Activated T-helper 2 cell treated with anti-CD3 and anti-CD28 coated beads, Interferon-gamma antibody, Interleukin-2, Interleukin-4, amounts not matched to agents 10 μg/mL and 5 μg/mL and 100 μg/mL, durations not matched to agents 14 hours and 24 hours and 36 hours (primary cell): Measurements from ENCODE around the gene PLA2G4E. TPM values are rescaled to one million over a fixed set of nuclear protein-coding genes. Genes with fewer than 3 reads are reported as not detected.
A peak's percentile ranks its signal among the peaks of the same experiment; 100 is the strongest.

Experiments used
- DNase-seq: peaks from one replicate; pipeline ENCODE4 v3.0.0; 2021; ENCODE audit warnings: low spot score
- H3K27ac Mint-ChIP-seq: one replicate; pipeline ENCODE4 v1.8.0; 2021; ENCODE audit warnings: mixed read lengths
- H3K27me3 Mint-ChIP-seq: one replicate; pipeline ENCODE4 v1.8.0; 2021; ENCODE audit warnings: low read depth, mixed read lengths
- H3K36me3 Mint-ChIP-seq: one replicate; pipeline ENCODE4 v1.8.0; 2021; ENCODE audit warnings: low read depth, mixed read lengths
- H3K4me1 Mint-ChIP-seq: one replicate; pipeline ENCODE4 v1.8.0; 2021; ENCODE audit warnings: low read depth, mixed read lengths
- H3K4me3 Mint-ChIP-seq: one replicate; pipeline ENCODE4 v1.8.0; 2021; ENCODE audit warnings: low read depth, mild to moderate bottlenecking, moderate library complexity, mixed read lengths
- H3K9me3 Mint-ChIP-seq: one replicate; pipeline ENCODE4 v1.8.0; 2021; ENCODE audit warnings: mixed read lengths
- intact Hi-C: fragments of 100-400 bp; cut with micrococcal nuclease; formaldehyde crosslinking; loops from one replicate; pipeline ENCODE4 v1.15.1; 2023
- total RNA-seq: library from RNA; stranded (reverse); gene quantifications from 2 replicates; pipeline ENCODE4 v1.2.3, GENCODE V29; 2022

The PLA2G4E gene
- total RNA-seq, 1 donor from 2014 or later: not detected

GRCh38 chr15:41932511-41933289, 88.1 kb downstream of the PLA2G4E start:
- Mint-ChIP-seq H3K27me3 (no peaks in the 10 kb centered on the region), H3K27ac (peak overlapping the region; percentile 29), H3K4me1 (peaks cover 52% of the 10 kb centered on the region), H3K36me3 (peaks cover 11% of the 10 kb centered on the region), H3K9me3 (no peaks in the 10 kb centered on the region), H3K4me3 (no peak overlapping the region)
- intact Hi-C loops: loop anchor here (10.0 kb wide), 1 partner anchor 508 kb away; no protein-coding TSS in a partner anchor
- no peak for DNase-seq

- DNase-seq: no peak
- H3K27ac Mint-ChIP-seq: no peak overlapping the region
- H3K4me1 Mint-ChIP-seq: peaks cover 46% of the 10 kb centered on the region
- no peak overlapping the region for H3K4me3 Mint-ChIP-seq
- no peaks in the 10 kb centered on the region for H3K27me3 Mint-ChIP-seq
- H3K36me3 Mint-ChIP-seq: peaks cover 11% of the 10 kb centered on the region
- intact Hi-C loops: loop anchor here (10.0 kb wide), 1 partner anchor 507 kb away; no protein-coding TSS in a partner anchor
- H3K9me3 Mint-ChIP-seq: no peaks in the 10 kb centered on the region
Measured at GRCh38 chr15:41932101-41932500, 88.7 kb downstream of the PLA2G4E start.

Other genes with a start within 250 kb of the PLA2G4E start
- 24.7 and 25.7 TPM in 2 replicates for gene MAPKBP1, start 246.6 kb downstream of the PLA2G4E start, total RNA-seq
- gene JMJD7, start 192.9 kb downstream of the PLA2G4E start, total RNA-seq: 15.7 and 20.0 TPM in 2 replicates
- 8.0 and 10.5 TPM in 2 replicates for gene PLA2G4B, start 182.2 kb downstream of the PLA2G4E start, total RNA-seq
- 0.41 and 0.90 TPM in 2 replicates for gene SPTBN5, start 127.0 kb downstream of the PLA2G4E start, total RNA-seq
- 22.3 and 22.7 TPM in 2 replicates for gene EHD4, start 48.5 kb downstream of the PLA2G4E start, total RNA-seq
- gene PLA2G4D, start 73.5 kb upstream of the PLA2G4E start, total RNA-seq: not detected in 2 replicates
- gene PLA2G4F, start 135.6 kb upstream of the PLA2G4E start, total RNA-seq: not detected in 2 replicates
- 67.7 and 70.6 TPM in 2 replicates for gene VPS39, start 187.3 kb upstream of the PLA2G4E start, total RNA-seq